SH-SY5Y (cell line): ENCODE results near the gene SLC7A8.

Experiments
- GATA2 ChIP-seq: IDR thresholded peaks from 2 replicates; pipeline ENCODE4 v1.6.1; 2011; ENCODE audit warnings: mild to moderate bottlenecking, low read depth, low read length
- GATA3 ChIP-seq: IDR thresholded peaks from 2 replicates; pipeline ENCODE4 v1.6.1; 2011; ENCODE audit warnings: low read depth, mild to moderate bottlenecking, low read length, moderate library complexity

GRCh38 chr14:23160924-23161522, 22.4 kb downstream of the SLC7A8 start:
- TF ChIP-seq GATA2 (no peak), GATA3 (no peak)
